Measurements from ENCODE around the gene TRAF3IP3.

Gene TRAF3IP3

GRCh38 chr1:209807509-209807908, 51.7 kb downstream of the TRAF3IP3 start:
- no peak overlapping the region for H3K4me3 ChIP-seq (ENCODE audit: low read depth, low read length)
- DNase-seq, result no peak

DNA sequence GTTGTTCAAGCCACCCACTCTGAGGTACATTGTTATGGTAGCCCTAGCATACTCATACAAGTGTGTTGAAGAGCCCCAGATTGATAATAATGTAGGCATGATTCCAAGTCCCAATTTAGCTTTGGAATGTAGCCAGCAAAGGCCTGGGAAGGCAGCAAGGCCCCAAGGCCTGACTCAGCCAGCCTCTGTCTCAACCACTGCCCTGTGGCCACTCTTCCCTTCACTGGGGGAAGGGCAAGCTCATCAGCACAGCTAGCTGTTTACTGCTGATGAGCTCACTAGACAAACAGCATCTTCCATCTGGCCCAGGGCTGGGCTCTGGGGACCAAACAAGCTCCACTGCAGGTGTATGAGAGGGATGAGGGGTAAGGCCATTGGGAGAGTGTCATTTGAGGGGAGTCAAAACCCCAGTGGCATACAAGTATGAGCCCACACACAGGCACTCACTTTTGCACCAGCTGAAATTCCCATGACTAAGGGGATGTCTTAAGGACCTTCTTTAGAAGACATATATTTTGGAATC, 52.3 kb downstream of the TRAF3IP3 start:
- Histone ChIP-seq H3K27me3 (replicated peaks) (no peaks in the 10 kb centered on the region), H3K27ac (no peak overlapping the region), H3K4me3 (ENCODE audit: low read depth, low read length) (no peak overlapping the region), H3K36me3 (replicated peaks) (no peaks in the 10 kb centered on the region)
- in situ Hi-C loops (cut with HindIII; ENCODE audit: low pct_ligation_motif_present, low sequenced_read_pairs), result no loop called here
- TF ChIP-seq CTCF (IDR thresholded peaks at IDR 0.05; ENCODE audit: low read depth, low read length, missing control alignments), result no peak
- DNase-seq, result peak; percentile 97

More at GRCh38 chr1:209807509-209807908, 51.7 kb downstream of the TRAF3IP3 start:
- in situ Hi-C loops (cut with HindIII; ENCODE audit: low pct_ligation_motif_present, low sequenced_read_pairs), result no loop called here
- no peaks in the 10 kb centered on the region for H3K27me3 ChIP-seq (replicated peaks)
- no peak overlapping the region for H3K27ac ChIP-seq
- TF ChIP-seq CTCF (IDR thresholded peaks at IDR 0.05; ENCODE audit: low read depth, low read length, missing control alignments), result no peak
- H3K36me3 ChIP-seq (replicated peaks), result no peaks in the 10 kb centered on the region

DNA sequence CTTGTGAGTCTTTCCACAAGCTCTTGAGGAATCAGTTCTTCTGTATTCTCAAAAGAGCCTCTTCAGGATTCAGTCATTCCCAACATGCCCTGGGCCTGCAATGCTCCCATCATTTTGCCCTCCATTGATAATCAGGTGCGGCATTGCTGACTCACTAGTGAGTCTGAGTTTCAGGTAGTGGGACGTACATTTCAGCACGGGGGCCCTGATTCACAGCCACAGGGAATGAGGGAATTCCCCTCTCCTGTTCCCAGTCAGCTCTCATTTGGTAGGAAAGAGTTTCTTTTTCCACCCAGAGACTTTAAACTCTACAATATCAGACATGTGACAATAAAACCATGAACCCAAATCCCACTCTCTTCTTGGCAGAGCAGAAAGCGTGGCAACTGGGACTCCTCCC, 53.8 kb downstream of the TRAF3IP3 start:
- Histone ChIP-seq H3K27me3 (replicated peaks) (no peaks in the 10 kb centered on the region), H3K27ac (no peak overlapping the region), H3K36me3 (replicated peaks) (no peaks in the 10 kb centered on the region), H3K4me3 (ENCODE audit: low read depth, low read length) (no peak overlapping the region)
- DNase-seq, result no peak
- in situ Hi-C loops (cut with HindIII; ENCODE audit: low pct_ligation_motif_present, low sequenced_read_pairs), result no loop called here
- TF ChIP-seq CTCF (IDR thresholded peaks at IDR 0.05; ENCODE audit: low read depth, low read length, missing control alignments), result no peak

DNA sequence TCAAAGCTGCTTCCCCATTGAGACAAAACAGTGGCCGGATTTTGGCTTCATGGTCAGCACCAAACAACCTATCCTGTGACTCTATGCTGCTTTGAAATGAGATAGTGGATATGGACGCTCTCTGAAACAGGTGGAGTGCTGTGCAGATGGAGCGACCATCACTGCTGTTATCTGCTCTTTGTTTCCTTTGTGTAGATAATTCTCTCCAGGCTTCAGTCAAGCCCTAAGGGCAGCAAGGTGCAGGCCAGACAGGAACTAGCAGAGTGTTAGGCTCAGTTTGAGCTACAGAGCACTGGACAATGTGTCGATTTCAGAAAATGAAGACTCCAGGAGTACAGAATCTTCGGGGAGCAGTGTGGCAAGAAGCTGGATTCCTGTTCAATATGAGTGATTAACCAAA, 54.9 kb downstream of the TRAF3IP3 start:
- no peak for DNase-seq
- TF ChIP-seq CTCF (IDR thresholded peaks at IDR 0.05; ENCODE audit: low read depth, low read length, missing control alignments), result no peak
- in situ Hi-C loops (cut with HindIII; ENCODE audit: low pct_ligation_motif_present, low sequenced_read_pairs), result no loop called here
- no peaks in the 10 kb centered on the region for H3K36me3 ChIP-seq (replicated peaks)
- H3K4me3 ChIP-seq (ENCODE audit: low read depth, low read length), result no peak overlapping the region
- no peak overlapping the region for H3K27ac ChIP-seq
- H3K27me3 ChIP-seq (replicated peaks), result no peaks in the 10 kb centered on the region

DNA sequence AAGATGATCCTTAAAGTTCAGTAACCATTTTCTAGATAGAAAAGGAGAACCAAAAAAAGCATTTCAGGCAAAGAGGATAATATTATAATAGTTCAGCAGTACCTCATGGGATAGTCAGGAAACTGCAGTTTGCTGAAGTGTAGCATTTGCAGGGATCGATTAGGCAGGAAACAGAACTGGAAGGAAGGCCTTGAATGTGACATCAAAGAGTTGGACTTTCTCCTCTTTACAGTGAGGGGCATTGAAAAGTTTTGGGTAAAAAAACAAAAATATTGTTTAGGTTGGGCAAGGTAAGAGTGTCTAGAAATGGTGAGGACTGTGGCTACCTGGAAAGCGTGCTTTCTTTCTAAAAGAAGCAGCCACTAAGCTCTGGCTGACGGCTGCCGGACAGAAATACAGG, 58.0 kb downstream of the TRAF3IP3 start:
- Histone ChIP-seq H3K4me3 (ENCODE audit: low read depth, low read length) (no peak overlapping the region), H3K27me3 (replicated peaks) (no peaks in the 10 kb centered on the region), H3K27ac (no peak overlapping the region), H3K36me3 (replicated peaks) (no peaks in the 10 kb centered on the region)
- in situ Hi-C loops (cut with HindIII; ENCODE audit: low pct_ligation_motif_present, low sequenced_read_pairs), result no loop called here
- TF ChIP-seq CTCF (IDR thresholded peaks at IDR 0.05; ENCODE audit: low read depth, low read length, missing control alignments), result no peak
- DNase-seq, result no peak

DNA sequence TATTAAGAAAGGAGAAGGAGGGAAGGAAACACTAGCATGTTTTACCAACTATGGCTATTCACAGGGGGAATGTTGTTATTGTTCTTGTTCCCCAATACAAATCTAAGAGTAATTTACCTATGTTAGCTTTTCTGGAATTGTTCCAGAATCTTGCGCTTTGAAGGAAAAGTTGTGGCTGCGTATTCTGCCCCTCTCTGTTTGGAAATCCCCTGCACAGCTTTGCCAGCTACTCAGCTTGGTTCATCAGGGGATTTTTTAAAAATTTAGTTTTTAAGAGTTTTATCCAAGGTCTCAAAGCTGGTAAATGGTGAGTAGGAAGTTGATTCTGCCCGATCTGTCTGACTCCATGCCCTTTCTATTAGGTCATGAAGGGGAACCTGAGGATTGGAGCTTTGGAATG, 59.6 kb downstream of the TRAF3IP3 start:
- H3K36me3 ChIP-seq (replicated peaks), result no peaks in the 10 kb centered on the region
- no peak for DNase-seq
- in situ Hi-C loops (cut with HindIII; ENCODE audit: low pct_ligation_motif_present, low sequenced_read_pairs), result no loop called here
- no peak for TF ChIP-seq CTCF (IDR thresholded peaks at IDR 0.05; ENCODE audit: low read depth, low read length, missing control alignments)
- no peak overlapping the region for H3K4me3 ChIP-seq (ENCODE audit: low read depth, low read length)
- H3K27ac ChIP-seq, result no peak overlapping the region
- no peaks in the 10 kb centered on the region for H3K27me3 ChIP-seq (replicated peaks)

All from brain microvascular endothelial cell (primary cell).